ENCODE results near the gene COTL1. TPM values are rescaled to one million over a fixed set of nuclear protein-coding genes. Genes with fewer than 3 reads are reported as not detected.
"Not testable (repeated sequence)": the region's sequence is repeated elsewhere in the genome, so short reads cannot be mapped to it uniquely, and the experiment has no call there.

Gene COTL1
- total RNA-seq, 1 experiment from 2014 or later: 168 TPM

GRCh38 chr16:84643180-84643583 lies 25.3 kb upstream of the COTL1 start:
- DNase-seq (ENCODE audit: low read depth): peak; percentile 93

GRCh38 chr16:84641643-84642358 lies 23.9 kb upstream of the COTL1 start:
- DNase-seq (ENCODE audit: low read depth): no peak

- DNase-seq (ENCODE audit: low read depth): no peak
Measured at GRCh38 chr16:84640145-84640544, 22.3 kb upstream of the COTL1 start.

- DNase-seq (ENCODE audit: low read depth): no peak
Measured at GRCh38 chr16:84638231-84638806, 20.4 kb upstream of the COTL1 start.

- no peak for DNase-seq (ENCODE audit: low read depth)
Measured at GRCh38 chr16:84637709-84638108, 19.8 kb upstream of the COTL1 start.

GRCh38 chr16:84635702-84636101 lies 17.8 kb upstream of the COTL1 start:
- no peak for DNase-seq (ENCODE audit: low read depth)

GRCh38 chr16:84633622-84634021 lies 15.7 kb upstream of the COTL1 start:
- no peak for DNase-seq (ENCODE audit: low read depth)

GRCh38 chr16:84632862-84633261 lies 15.0 kb upstream of the COTL1 start:
- DNase-seq (ENCODE audit: low read depth): not testable (repeated sequence)

- no peak for DNase-seq (ENCODE audit: low read depth)
Measured at GRCh38 chr16:84631886-84632285, 14.0 kb upstream of the COTL1 start.

- no peak for DNase-seq (ENCODE audit: low read depth)
Measured at GRCh38 chr16:84631153-84631466, 13.2 kb upstream of the COTL1 start.

- DNase-seq (ENCODE audit: low read depth): no peak
Measured at GRCh38 chr16:84630446-84631152, 12.7 kb upstream of the COTL1 start.

- DNase-seq (ENCODE audit: low read depth): no peak
Measured at GRCh38 chr16:84630009-84630408, 12.1 kb upstream of the COTL1 start.

- DNase-seq (ENCODE audit: low read depth): no peak
Measured at GRCh38 chr16:84629580-84629979, 11.7 kb upstream of the COTL1 start.

- DNase-seq (ENCODE audit: low read depth): no peak
Measured at GRCh38 chr16:84628226-84628731, 10.4 kb upstream of the COTL1 start.

GRCh38 chr16:84625556-84625955 lies 7.7 kb upstream of the COTL1 start:
- DNase-seq (ENCODE audit: low read depth): no peak

- not testable (repeated sequence) for DNase-seq (ENCODE audit: low read depth)
Measured at GRCh38 chr16:84620913-84621312, 3.0 kb upstream of the COTL1 start.

- DNase-seq (ENCODE audit: low read depth): peak; percentile 97
Measured at GRCh38 chr16:84618581-84619460, 943 bp upstream of the COTL1 start.

GRCh38 chr16:84617041-84617790 lies 662 bp downstream of the COTL1 start:
- DNase-seq (ENCODE audit: low read depth): peak; percentile 20

GRCh38 chr16:84616515-84616914 lies 1.4 kb downstream of the COTL1 start:
- DNase-seq (ENCODE audit: low read depth): peak; percentile 54

- DNase-seq (ENCODE audit: low read depth): no peak
Measured at GRCh38 chr16:84614968-84615813, 2.7 kb downstream of the COTL1 start.

Measured in RPMI7951 (cell line).